HL-60 (cell line): ENCODE results near the gene SLC39A2.

Experiments used
- DNase-seq, 2 experiments: peaks; one replicate each; pipeline ENCODE4 v3.0.0-alpha.2; 2010 to 2020; ENCODE audit warnings: low read depth in 1 of 2, low spot score in 1 of 2
- H3K27ac ChIP-seq: fragments of 250-450 bp; sonication (Bioruptor Pico); replicated peaks from 2 replicates; pipeline ENCODE4 v1.5.1; 2020; ENCODE audit warnings: mild to moderate bottlenecking, moderate library complexity
- H3K27me3 ChIP-seq: fragments of 250-450 bp; sonication (Bioruptor Pico); 2 replicates; pipeline ENCODE4 v1.5.1; 2021; ENCODE audit warnings: mild to moderate bottlenecking, moderate library complexity; ENCODE audit not compliant: insufficient read depth, poor library complexity, severe bottlenecking
- H3K4me3 ChIP-seq: replicated peaks from 2 replicates; pipeline ENCODE4 v1.5.1; 2011; ENCODE audit warnings: mild to moderate bottlenecking, control low read depth, low read length; ENCODE audit not compliant: insufficient read depth
- GABPA ChIP-seq: IDR thresholded peaks from 2 replicates; pipeline ENCODE4 v1.6.1; 2012; ENCODE audit warnings: low read depth
- POLR2AphosphoS5 ChIP-seq: IDR thresholded peaks from 2 replicates; pipeline ENCODE4 v1.6.1; 2012; ENCODE audit warnings: low read depth
- SPI1 ChIP-seq: IDR thresholded peaks from 2 replicates; pipeline ENCODE4 v1.6.1; 2012; ENCODE audit warnings: low read depth, mild to moderate bottlenecking, borderline replicate concordance
- TF ChIP-seq, protein P1 (sequence below): IDR thresholded peaks from one replicate; pipeline ENCODE4 v1.5.1; 2011; ENCODE audit warnings: low read length, control low read depth, inconsistent platforms; ENCODE audit not compliant: insufficient read depth
- TF ChIP-seq, protein P2 (sequence below): IDR thresholded peaks from 2 replicates; pipeline ENCODE4 v1.6.1; 2012; ENCODE audit warnings: low read depth; ENCODE audit not compliant: insufficient replicate concordance

Gene SLC39A2

GRCh38 chr14:21047378-21047781, 48.3 kb downstream of the SLC39A2 start:
- Histone ChIP-seq H3K27ac (no peak overlapping the region), H3K4me3 (no peak overlapping the region), H3K27me3 (no peaks in the 10 kb centered on the region)
- TF ChIP-seq SPI1: no peak
- TF ChIP-seq, protein P1, sequence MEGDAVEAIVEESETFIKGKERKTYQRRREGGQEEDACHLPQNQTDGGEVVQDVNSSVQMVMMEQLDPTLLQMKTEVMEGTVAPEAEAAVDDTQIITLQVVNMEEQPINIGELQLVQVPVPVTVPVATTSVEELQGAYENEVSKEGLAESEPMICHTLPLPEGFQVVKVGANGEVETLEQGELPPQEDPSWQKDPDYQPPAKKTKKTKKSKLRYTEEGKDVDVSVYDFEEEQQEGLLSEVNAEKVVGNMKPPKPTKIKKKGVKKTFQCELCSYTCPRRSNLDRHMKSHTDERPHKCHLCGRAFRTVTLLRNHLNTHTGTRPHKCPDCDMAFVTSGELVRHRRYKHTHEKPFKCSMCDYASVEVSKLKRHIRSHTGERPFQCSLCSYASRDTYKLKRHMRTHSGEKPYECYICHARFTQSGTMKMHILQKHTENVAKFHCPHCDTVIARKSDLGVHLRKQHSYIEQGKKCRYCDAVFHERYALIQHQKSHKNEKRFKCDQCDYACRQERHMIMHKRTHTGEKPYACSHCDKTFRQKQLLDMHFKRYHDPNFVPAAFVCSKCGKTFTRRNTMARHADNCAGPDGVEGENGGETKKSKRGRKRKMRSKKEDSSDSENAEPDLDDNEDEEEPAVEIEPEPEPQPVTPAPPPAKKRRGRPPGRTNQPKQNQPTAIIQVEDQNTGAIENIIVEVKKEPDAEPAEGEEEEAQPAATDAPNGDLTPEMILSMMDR: no peak
- TF ChIP-seq, protein P2, sequence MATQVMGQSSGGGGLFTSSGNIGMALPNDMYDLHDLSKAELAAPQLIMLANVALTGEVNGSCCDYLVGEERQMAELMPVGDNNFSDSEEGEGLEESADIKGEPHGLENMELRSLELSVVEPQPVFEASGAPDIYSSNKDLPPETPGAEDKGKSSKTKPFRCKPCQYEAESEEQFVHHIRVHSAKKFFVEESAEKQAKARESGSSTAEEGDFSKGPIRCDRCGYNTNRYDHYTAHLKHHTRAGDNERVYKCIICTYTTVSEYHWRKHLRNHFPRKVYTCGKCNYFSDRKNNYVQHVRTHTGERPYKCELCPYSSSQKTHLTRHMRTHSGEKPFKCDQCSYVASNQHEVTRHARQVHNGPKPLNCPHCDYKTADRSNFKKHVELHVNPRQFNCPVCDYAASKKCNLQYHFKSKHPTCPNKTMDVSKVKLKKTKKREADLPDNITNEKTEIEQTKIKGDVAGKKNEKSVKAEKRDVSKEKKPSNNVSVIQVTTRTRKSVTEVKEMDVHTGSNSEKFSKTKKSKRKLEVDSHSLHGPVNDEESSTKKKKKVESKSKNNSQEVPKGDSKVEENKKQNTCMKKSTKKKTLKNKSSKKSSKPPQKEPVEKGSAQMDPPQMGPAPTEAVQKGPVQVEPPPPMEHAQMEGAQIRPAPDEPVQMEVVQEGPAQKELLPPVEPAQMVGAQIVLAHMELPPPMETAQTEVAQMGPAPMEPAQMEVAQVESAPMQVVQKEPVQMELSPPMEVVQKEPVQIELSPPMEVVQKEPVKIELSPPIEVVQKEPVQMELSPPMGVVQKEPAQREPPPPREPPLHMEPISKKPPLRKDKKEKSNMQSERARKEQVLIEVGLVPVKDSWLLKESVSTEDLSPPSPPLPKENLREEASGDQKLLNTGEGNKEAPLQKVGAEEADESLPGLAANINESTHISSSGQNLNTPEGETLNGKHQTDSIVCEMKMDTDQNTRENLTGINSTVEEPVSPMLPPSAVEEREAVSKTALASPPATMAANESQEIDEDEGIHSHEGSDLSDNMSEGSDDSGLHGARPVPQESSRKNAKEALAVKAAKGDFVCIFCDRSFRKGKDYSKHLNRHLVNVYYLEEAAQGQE: no peak
- no peak for TF ChIP-seq POLR2AphosphoS5
- TF ChIP-seq GABPA: no peak
- DNase-seq: no peak

- no peak overlapping the region for H3K27ac ChIP-seq
- no peaks in the 10 kb centered on the region for H3K27me3 ChIP-seq
- DNase-seq: no peak
- no peak overlapping the region for H3K4me3 ChIP-seq
- no peak for TF ChIP-seq GABPA
- TF ChIP-seq, protein P2: no peak
- TF ChIP-seq, protein P1: no peak
- no peak for TF ChIP-seq SPI1
- TF ChIP-seq POLR2AphosphoS5: no peak
These were observed 49.5 kb downstream of the SLC39A2 start for GRCh38 chr14:21048638-21049037.

GRCh38 chr14:21049271-21049673, 50.2 kb downstream of the SLC39A2 start:
- TF ChIP-seq, protein P1: no peak
- TF ChIP-seq POLR2AphosphoS5 (no peak), SPI1 (no peak), GABPA (no peak)
- TF ChIP-seq, protein P2: no peak

More at GRCh38 chr14:21049271-21049673, 50.2 kb downstream of the SLC39A2 start:
- no peaks in the 10 kb centered on the region for H3K27me3 ChIP-seq
- no peak overlapping the region for H3K27ac ChIP-seq
- no peak overlapping the region for H3K4me3 ChIP-seq
- no peak for DNase-seq
